SU-DHL-6 (cell line): Measurements from ENCODE around the gene ATP9A.

Experiments used
- H2AFZ ChIP-seq: fragments of 200-600 bp; sonication (generic); 2 replicates; pipeline ENCODE4 v1.6.1; 2014; ENCODE audit warnings: low read depth, mild to moderate bottlenecking, moderate library complexity, mixed read lengths, antibody characterized with exemption, low read length; ENCODE audit not compliant: severe bottlenecking
- H3F3A ChIP-seq: fragments of 200-600 bp; shearing (Covaris generic); 2 replicates; pipeline ENCODE4 v1.6.0; 2016; ENCODE audit warnings: antibody characterized with exemption, mild to moderate bottlenecking; ENCODE audit not compliant: insufficient read depth
- H3K27ac ChIP-seq: fragments of 200-600 bp; sonication (generic); 2 replicates; pipeline ENCODE4 v1.5.1; 2016; ENCODE audit warnings: low read depth, mild to moderate bottlenecking, low read length, moderate library complexity, mixed read lengths
- H3K27me3 ChIP-seq: fragments of 200-600 bp; sonication (generic), shearing (Covaris generic); 2 replicates; pipeline ENCODE4 v1.6.0; 2014; ENCODE audit warnings: mild to moderate bottlenecking, low read length
- H3K36me3 ChIP-seq: fragments of 200-600 bp; sonication (generic); 2 replicates; pipeline ENCODE4 v1.6.1; 2014; ENCODE audit warnings: mild to moderate bottlenecking, low read length, mixed read lengths
- H3K4me2 ChIP-seq: fragments of 300-600, 200-600 bp; shearing (Covaris generic), sonication (generic); 2 replicates; pipeline ENCODE4 v1.6.0; 2014; ENCODE audit warnings: low read length, low read depth, mild to moderate bottlenecking; ENCODE audit not compliant: poor library complexity, severe bottlenecking
- H3K4me3 ChIP-seq: fragments of 200-600 bp; sonication (generic); 2 replicates; pipeline ENCODE4 v1.5.1; 2014; ENCODE audit warnings: antibody characterized with exemption, low read length, mild to moderate bottlenecking, mixed read lengths; ENCODE audit not compliant: insufficient read depth, poor library complexity, severe bottlenecking
- H3K79me2 ChIP-seq: fragments of 200-600 bp; sonication (generic); 2 replicates; pipeline ENCODE4 v1.6.1; 2014; ENCODE audit warnings: mild to moderate bottlenecking, low read length, moderate library complexity; ENCODE audit not compliant: insufficient read depth
- H3K9ac ChIP-seq: fragments of 200-600 bp; sonication (generic); 2 replicates; pipeline ENCODE4 v1.7.0; 2014; ENCODE audit warnings: mild to moderate bottlenecking, low read length
- H3K9me2 ChIP-seq: fragments of 200-600 bp; sonication (generic); replicated peaks from 2 replicates; pipeline ENCODE4 v1.6.1; 2014; ENCODE audit warnings: low read length; ENCODE audit not compliant: insufficient read depth
- H3K9me3 ChIP-seq: fragments of 200-600 bp; sonication (generic); 2 replicates; pipeline ENCODE4 v1.6.1; 2014; ENCODE audit warnings: low read length, mixed read lengths; ENCODE audit not compliant: insufficient read depth
- H4K20me1 ChIP-seq: fragments of 200-600 bp; sonication (generic); 2 replicates; pipeline ENCODE4 v1.6.1; 2014; ENCODE audit warnings: low read depth, mild to moderate bottlenecking, antibody characterized with exemption, low read length, moderate library complexity, mixed read lengths
- EZH2phosphoT487 ChIP-seq: fragments of 200-600 bp; sonication (generic), shearing (Covaris generic); conservative IDR thresholded peaks from 2 replicates; pipeline ENCODE4 v1.6.1; 2018; ENCODE audit warnings: mild to moderate bottlenecking, antibody characterized with exemption, low read length, moderate library complexity, mixed read lengths
- TF ChIP-seq, protein P1 (sequence below): fragments of 200-600 bp; sonication (generic); IDR thresholded peaks from one replicate; pipeline ENCODE4 v1.5.1; 2017; ENCODE audit warnings: antibody characterized with exemption, mild to moderate bottlenecking, low read length, moderate library complexity; ENCODE audit not compliant: insufficient read depth, poor library complexity, severe bottlenecking

ATP9A gene

DNA sequence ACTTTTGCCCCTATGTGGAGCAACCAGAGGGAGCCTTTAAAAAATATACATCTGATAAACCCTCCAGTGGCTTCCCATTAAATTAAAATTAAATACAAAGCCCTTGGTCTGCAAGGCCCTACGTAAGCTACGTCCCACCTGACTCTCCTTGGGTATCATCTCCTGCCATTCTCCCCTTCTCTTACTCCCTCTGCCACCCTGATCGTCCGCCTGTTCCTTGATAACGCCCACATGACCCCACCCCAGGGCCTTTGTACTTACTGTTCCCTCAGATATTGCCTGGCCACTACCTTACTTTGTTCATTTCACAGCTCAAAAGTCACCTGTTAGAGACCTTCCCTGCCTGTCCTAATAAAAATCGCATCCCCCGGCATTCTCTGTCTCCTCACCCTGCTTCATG is 220.2 kb downstream of the ATP9A start:
- TF ChIP-seq EZH2phosphoT487: no peak
- TF ChIP-seq, protein P1, sequence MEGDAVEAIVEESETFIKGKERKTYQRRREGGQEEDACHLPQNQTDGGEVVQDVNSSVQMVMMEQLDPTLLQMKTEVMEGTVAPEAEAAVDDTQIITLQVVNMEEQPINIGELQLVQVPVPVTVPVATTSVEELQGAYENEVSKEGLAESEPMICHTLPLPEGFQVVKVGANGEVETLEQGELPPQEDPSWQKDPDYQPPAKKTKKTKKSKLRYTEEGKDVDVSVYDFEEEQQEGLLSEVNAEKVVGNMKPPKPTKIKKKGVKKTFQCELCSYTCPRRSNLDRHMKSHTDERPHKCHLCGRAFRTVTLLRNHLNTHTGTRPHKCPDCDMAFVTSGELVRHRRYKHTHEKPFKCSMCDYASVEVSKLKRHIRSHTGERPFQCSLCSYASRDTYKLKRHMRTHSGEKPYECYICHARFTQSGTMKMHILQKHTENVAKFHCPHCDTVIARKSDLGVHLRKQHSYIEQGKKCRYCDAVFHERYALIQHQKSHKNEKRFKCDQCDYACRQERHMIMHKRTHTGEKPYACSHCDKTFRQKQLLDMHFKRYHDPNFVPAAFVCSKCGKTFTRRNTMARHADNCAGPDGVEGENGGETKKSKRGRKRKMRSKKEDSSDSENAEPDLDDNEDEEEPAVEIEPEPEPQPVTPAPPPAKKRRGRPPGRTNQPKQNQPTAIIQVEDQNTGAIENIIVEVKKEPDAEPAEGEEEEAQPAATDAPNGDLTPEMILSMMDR: no peak
- Histone ChIP-seq H3F3A (no peaks in the 10 kb centered on the region), H3K79me2 (no peaks in the 10 kb centered on the region), H3K4me2 (no peak overlapping the region), H3K27me3 (no peaks in the 10 kb centered on the region), H3K9me2 (no peaks in the 10 kb centered on the region), H4K20me1 (no peaks in the 10 kb centered on the region), H3K36me3 (no peaks in the 10 kb centered on the region), H2AFZ (no peak overlapping the region), H3K9me3 (no peaks in the 10 kb centered on the region), H3K9ac (no peak overlapping the region), H3K27ac (no peak overlapping the region), H3K4me3 (no peak overlapping the region)
